LoVo (cell line): Measurements from ENCODE around the gene ADAMTS2.

Source experiments
- DNase-seq: peaks from one replicate; pipeline ENCODE4 v3.0.0-alpha.2; 2016; ENCODE audit warnings: low spot score

ADAMTS2 gene

GRCh38 chr5:179345433-179346321, at the start of gene ADAMTS2:
ADAMTS2 (minus strand) TSS chr5:179345461; CDS start chr5:179345328, 133 bp downstream.
- DNase-seq = no peak

GRCh38 chr5:179393078-179393477, 47.8 kb upstream of the ADAMTS2 start:
- DNase-seq = peak; percentile 66

GRCh38 chr5:179387151-179388110, 42.2 kb upstream of the ADAMTS2 start:
- no peak for DNase-seq

GRCh38 chr5:179385914-179386313, 40.7 kb upstream of the ADAMTS2 start:
- DNase-seq = no peak

GRCh38 chr5:179382486-179382885, 37.2 kb upstream of the ADAMTS2 start:
- no peak for DNase-seq

GRCh38 chr5:179381691-179382090, 36.4 kb upstream of the ADAMTS2 start:
- DNase-seq = no peak

- no peak for DNase-seq
Observed at GRCh38 chr5:179380211-179381035, 35.2 kb upstream of the ADAMTS2 start.

GRCh38 chr5:179379321-179379890, 34.1 kb upstream of the ADAMTS2 start:
- no peak for DNase-seq

- no peak for DNase-seq
Observed at GRCh38 chr5:179378441-179379271, 33.4 kb upstream of the ADAMTS2 start.

- no peak for DNase-seq
Observed at GRCh38 chr5:179378116-179378440, 32.8 kb upstream of the ADAMTS2 start.

GRCh38 chr5:179377421-179378115, 32.3 kb upstream of the ADAMTS2 start:
- no peak for DNase-seq

GRCh38 chr5:179376701-179377420, 31.6 kb upstream of the ADAMTS2 start:
- no peak for DNase-seq

- DNase-seq = no peak
Observed at GRCh38 chr5:179375831-179376365, 30.6 kb upstream of the ADAMTS2 start.

GRCh38 chr5:179375236-179375685, 30.0 kb upstream of the ADAMTS2 start:
- DNase-seq = no peak

GRCh38 chr5:179374506-179375235, 29.4 kb upstream of the ADAMTS2 start:
- no peak for DNase-seq

GRCh38 chr5:179373961-179374505, 28.8 kb upstream of the ADAMTS2 start:
- no peak for DNase-seq

- DNase-seq = no peak
Observed at GRCh38 chr5:179373101-179373934, 28.1 kb upstream of the ADAMTS2 start.
